Uterus (tissue), 4 donors: ENCODE results near the gene SCG2. TPM values are rescaled to one million over a fixed set of nuclear protein-coding genes. Genes with fewer than 3 reads are reported as not detected.

ENCODE experiments used
- DNase-seq, 2 donors: peaks; one replicate each; pipeline ENCODE4 v3.0.0-alpha.2; 2019 to 2020
- H3K27ac ChIP-seq, 2 donors: fragments of 200-600 bp; sonication (generic); 1 replicate in 1 of 2; 2 replicates in 1 of 2; pipeline ENCODE4 v1.5.1; 2016 to 2018
- H3K27me3 ChIP-seq, 2 donors: fragments of 200-600 bp; sonication (generic); one replicate each; pipeline ENCODE4 v1.5.1; 2018 to 2019; ENCODE audit warnings: control low read depth in 1 of 2
- H3K36me3 ChIP-seq, 2 donors: fragments of 200-600 bp; sonication (generic); one replicate each; pipeline ENCODE4 v1.5.1; 2019; ENCODE audit warnings: control low read depth in 1 of 2
- H3K4me1 ChIP-seq, 2 donors: fragments of 200-600 bp; sonication (generic); one replicate each; pipeline ENCODE4 v1.5.1; 2018 to 2019; ENCODE audit warnings: control low read depth in 1 of 2
- H3K4me3 ChIP-seq, 2 donors: fragments of 200-600 bp; sonication (generic); 1 replicate in 1 of 2; 2 replicates in 1 of 2; pipeline ENCODE4 v1.5.1; 2018 to 2019; ENCODE audit warnings: mild to moderate bottlenecking in 1 of 2
- H3K9me3 ChIP-seq, 2 donors: fragments of 200-600 bp; sonication (generic); one replicate each; pipeline ENCODE4 v1.5.1; 2019; ENCODE audit warnings: control low read depth in 1 of 2
- POLR2A ChIP-seq, 2 donors: fragments of 450-650 bp; IDR thresholded peaks; one replicate each; pipeline ENCODE4 v1.6.1; 2016; ENCODE audit warnings: antibody characterized with exemption in 2 of 2, mild to moderate bottlenecking in 1 of 2, moderate library complexity in 1 of 2
- intact Hi-C: fragments of 100-400 bp; cut with DNase I; formaldehyde crosslinking; loops from one replicate; pipeline ENCODE4 v1.15.1; 2023; ENCODE audit warnings: low total_unique reads
- total RNA-seq, 4 donors: library from RNA; depleted of rRNA in 3 of 4; stranded (reverse); fragments of >200 nt in 3 of 4; gene quantifications; one replicate each; pipeline versions ENCODE4 v1.1.0 to v1.2.4, GENCODE V29; 2014 to 2023
- TF ChIP-seq, protein P1 (sequence below), 4 experiments: fragments of 200-600 bp in 2 of 4; fragments of 450-650 bp in 2 of 4; sonication (generic) in 2 of 4; IDR thresholded peaks; one replicate each; pipeline ENCODE4 v1.5.1; 2016 to 2019; ENCODE audit warnings: antibody characterized with exemption in 4 of 4, mild to moderate bottlenecking in 2 of 4, moderate library complexity in 1 of 4
- donor health status: DM: yes; HTN: yes; CAD: no.

Gene SCG2
- total RNA-seq, 4 donors from 2014 or later: 0.95 to 5.0 TPM; not detected in 2

DNA sequence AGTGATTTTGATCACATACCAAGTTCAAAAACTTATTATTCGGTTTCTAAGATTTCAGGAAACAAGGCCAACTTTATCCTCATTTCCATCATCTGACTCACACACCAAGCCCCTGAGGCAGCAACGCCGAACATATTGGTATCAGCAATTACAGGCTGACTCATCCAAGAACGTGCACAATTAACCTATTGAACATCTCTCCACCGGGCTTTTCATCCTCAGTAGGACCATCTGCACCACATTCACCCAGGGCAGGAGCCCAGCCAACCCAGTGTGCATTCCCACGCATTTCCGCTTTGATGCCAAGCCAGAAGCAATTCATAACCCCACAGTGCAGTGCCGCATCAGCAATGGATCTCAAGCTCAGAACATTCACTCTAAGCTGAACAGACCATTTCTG, 52.9 kb downstream of the SCG2 start:
- TF ChIP-seq, protein P1, sequence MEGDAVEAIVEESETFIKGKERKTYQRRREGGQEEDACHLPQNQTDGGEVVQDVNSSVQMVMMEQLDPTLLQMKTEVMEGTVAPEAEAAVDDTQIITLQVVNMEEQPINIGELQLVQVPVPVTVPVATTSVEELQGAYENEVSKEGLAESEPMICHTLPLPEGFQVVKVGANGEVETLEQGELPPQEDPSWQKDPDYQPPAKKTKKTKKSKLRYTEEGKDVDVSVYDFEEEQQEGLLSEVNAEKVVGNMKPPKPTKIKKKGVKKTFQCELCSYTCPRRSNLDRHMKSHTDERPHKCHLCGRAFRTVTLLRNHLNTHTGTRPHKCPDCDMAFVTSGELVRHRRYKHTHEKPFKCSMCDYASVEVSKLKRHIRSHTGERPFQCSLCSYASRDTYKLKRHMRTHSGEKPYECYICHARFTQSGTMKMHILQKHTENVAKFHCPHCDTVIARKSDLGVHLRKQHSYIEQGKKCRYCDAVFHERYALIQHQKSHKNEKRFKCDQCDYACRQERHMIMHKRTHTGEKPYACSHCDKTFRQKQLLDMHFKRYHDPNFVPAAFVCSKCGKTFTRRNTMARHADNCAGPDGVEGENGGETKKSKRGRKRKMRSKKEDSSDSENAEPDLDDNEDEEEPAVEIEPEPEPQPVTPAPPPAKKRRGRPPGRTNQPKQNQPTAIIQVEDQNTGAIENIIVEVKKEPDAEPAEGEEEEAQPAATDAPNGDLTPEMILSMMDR (IDR thresholded peaks at IDR 0.05): no peak
- TF ChIP-seq POLR2A (IDR thresholded peaks at IDR 0.05): no peak
- no peak for DNase-seq
- H3K4me3 ChIP-seq: no peak overlapping the region
- no peaks in the 10 kb centered on the region for H3K27me3 ChIP-seq
- no peaks in the 10 kb centered on the region for H3K36me3 ChIP-seq
- intact Hi-C loops: no loop called here
- no peaks in the 10 kb centered on the region for H3K9me3 ChIP-seq
- H3K4me1 ChIP-seq: no peaks in the 10 kb centered on the region
- no peak overlapping the region for H3K27ac ChIP-seq

DNA sequence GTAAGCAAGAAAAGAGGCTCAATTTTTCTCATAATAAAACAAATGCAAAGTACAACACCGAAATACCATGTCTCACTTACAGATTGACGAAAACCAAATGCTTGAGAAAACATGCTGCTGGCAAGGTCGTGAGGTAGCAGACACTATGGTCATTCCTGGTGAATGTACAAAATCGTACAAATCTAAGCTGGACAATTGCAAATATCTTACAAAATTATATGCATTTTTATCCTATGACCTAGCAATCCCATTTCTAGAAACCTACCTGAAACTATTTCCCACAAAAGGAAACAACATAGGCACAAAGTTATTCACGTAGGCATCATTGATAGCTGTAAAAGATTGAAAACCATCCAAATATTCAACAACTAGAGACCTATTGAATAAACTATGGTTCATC, 54.0 kb downstream of the SCG2 start:
- intact Hi-C loops: no loop called here

More for the DNA sequence above, 54.0 kb downstream of the SCG2 start:
- no peak for DNase-seq
- Histone ChIP-seq H3K9me3 (no peaks in the 10 kb centered on the region), H3K4me1 (no peaks in the 10 kb centered on the region), H3K27me3 (no peaks in the 10 kb centered on the region), H3K27ac (no peak overlapping the region), H3K36me3 (no peaks in the 10 kb centered on the region), H3K4me3 (no peak overlapping the region)
- TF ChIP-seq, protein P1 (IDR thresholded peaks at IDR 0.05): no peak
- no peak for TF ChIP-seq POLR2A (IDR thresholded peaks at IDR 0.05)

Other genes starting within 250 kb of the SCG2 start
- 1 to 10 TPM in 2 of 4 donors, not detected in 2; 2.0 to 5.6 TPM for gene AP1S3, start 235.2 kb upstream of the SCG2 start, total RNA-seq